ENCODE results near the gene CLBA1.

- no peak for TF ChIP-seq EZH2 (optimal IDR thresholded peaks at IDR 0.05; ENCODE audit: low read depth, low read length)
- TF ChIP-seq, protein P1, sequence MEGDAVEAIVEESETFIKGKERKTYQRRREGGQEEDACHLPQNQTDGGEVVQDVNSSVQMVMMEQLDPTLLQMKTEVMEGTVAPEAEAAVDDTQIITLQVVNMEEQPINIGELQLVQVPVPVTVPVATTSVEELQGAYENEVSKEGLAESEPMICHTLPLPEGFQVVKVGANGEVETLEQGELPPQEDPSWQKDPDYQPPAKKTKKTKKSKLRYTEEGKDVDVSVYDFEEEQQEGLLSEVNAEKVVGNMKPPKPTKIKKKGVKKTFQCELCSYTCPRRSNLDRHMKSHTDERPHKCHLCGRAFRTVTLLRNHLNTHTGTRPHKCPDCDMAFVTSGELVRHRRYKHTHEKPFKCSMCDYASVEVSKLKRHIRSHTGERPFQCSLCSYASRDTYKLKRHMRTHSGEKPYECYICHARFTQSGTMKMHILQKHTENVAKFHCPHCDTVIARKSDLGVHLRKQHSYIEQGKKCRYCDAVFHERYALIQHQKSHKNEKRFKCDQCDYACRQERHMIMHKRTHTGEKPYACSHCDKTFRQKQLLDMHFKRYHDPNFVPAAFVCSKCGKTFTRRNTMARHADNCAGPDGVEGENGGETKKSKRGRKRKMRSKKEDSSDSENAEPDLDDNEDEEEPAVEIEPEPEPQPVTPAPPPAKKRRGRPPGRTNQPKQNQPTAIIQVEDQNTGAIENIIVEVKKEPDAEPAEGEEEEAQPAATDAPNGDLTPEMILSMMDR (IDR thresholded peaks at IDR 0.05; ENCODE audit: low read length), result no peak
- no peak for TF ChIP-seq EZH2phosphoT487 (IDR thresholded peaks at IDR 0.05; ENCODE audit: low read length)
Measured at GRCh38 chr14:104970231-104971068, 15.1 kb upstream of the CLBA1 start.

Data from MM.1S (cell line).